LNCaP clone FGC (cell line): ENCODE measurements around the gene CYCS.

Experiments used
- DNase-seq: peaks from one replicate; pipeline ENCODE4 v3.0.0-alpha.2; 2011; ENCODE audit warnings: low read depth
- H3K4me3 ChIP-seq: 2 replicates; pipeline ENCODE4 v1.5.1; 2011; ENCODE audit warnings: mild to moderate bottlenecking, low read depth, low read length, control low read depth
- CTCF ChIP-seq: IDR thresholded peaks from 2 replicates; pipeline ENCODE4 v1.5.1; 2012; ENCODE audit warnings: mild to moderate bottlenecking; ENCODE audit not compliant: control insufficient read depth, insufficient read depth; ENCODE audit errors: extremely low read depth

Gene CYCS

GRCh38 chr7:25077096-25077495 lies 48.0 kb downstream of the CYCS start:
- H3K4me3 ChIP-seq: no peak overlapping the region
- TF ChIP-seq CTCF: no peak
- DNase-seq: no peak

GRCh38 chr7:25075459-25075858 lies 49.6 kb downstream of the CYCS start:
- no peak for DNase-seq
- no peak overlapping the region for H3K4me3 ChIP-seq
- no peak for TF ChIP-seq CTCF

GRCh38 chr7:25073451-25073850 lies 51.6 kb downstream of the CYCS start:
- DNase-seq: no peak
- no peak overlapping the region for H3K4me3 ChIP-seq
- no peak for TF ChIP-seq CTCF
